Stimulated activated CD4-positive, alpha-beta T cell treated with anti-CD3 and anti-CD28 coated beads, TNF-alpha, amount 100 ng/mL, for 4 hours (primary cell): Measurements from ENCODE around the gene FBXL20.
"Not testable (repeated sequence)": the region's sequence is repeated elsewhere in the genome, so short reads cannot be mapped to it uniquely, and the experiment has no call there.

Experiments used
- DNase-seq, 3 experiments: peaks; one replicate each; pipeline ENCODE4 v3.0.0-alpha.2; 2020; ENCODE audit warnings: low read depth in 3 of 3

FBXL20 gene

GRCh38 chr17:39328815-39329214 is 72.6 kb downstream of the FBXL20 start:
- no peak for DNase-seq

DNA sequence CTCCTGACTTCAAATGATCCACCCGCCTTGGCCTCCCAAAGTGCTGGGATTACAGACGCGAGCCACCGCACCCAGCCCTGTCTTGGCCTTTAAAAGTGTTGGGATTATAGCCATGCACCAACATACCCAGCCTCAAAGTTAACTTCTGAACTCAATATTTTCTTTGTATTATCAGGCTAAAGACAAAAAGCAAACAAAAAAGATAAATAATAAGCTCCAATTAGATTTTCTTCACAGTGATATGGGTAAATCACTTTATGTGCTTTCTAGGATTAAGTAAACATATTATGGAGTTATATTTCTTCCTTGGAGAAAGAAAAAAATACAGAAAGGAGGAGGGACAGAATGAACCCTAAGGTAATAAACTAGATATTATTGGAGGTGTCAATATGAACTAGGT is 74.3 kb downstream of the FBXL20 start:
- DNase-seq, result no peak

GRCh38 chr17:39325528-39326240 is 75.7 kb downstream of the FBXL20 start:
- no peak for DNase-seq

- DNase-seq, result no peak
Observed at GRCh38 chr17:39318636-39319035, 82.8 kb downstream of the FBXL20 start.

DNA sequence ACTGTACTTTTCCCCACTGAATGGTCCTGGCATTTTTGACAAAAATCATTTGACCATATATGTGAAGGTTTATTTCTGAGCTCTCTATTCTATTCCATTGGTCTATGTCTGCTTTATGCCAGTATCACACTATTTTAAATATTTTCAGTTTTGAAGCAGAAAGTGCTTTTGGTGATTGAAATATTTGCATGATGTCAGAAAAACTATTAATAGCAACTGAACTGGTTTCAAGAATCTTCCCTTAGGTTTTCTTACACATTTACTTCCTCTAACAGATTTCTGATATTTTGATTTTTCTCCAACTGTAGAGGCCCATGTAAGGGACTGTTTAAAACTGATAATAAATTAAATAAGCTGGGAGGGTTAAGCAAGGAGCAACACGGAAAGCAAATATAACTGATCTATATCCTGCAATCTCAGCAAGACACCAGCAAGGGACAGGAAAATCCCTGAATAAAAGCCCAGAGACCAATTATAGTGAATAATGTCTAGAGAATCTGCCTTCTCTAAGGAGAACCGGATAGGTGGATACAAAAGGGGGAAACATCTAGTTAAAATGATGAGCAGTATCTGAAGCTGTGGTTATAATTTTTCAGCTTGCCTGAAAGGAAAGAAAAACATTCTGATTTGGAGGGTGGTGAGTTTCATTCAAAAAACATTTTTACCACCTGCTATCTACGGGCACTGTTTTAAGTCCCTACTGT is 94.8 kb downstream of the FBXL20 start:
- DNase-seq, result no peak

- no peak for DNase-seq
Observed at GRCh38 chr17:39305978-39306377, 95.4 kb downstream of the FBXL20 start.

- no peak for DNase-seq
Observed at GRCh38 chr17:39304188-39304587, 97.2 kb downstream of the FBXL20 start.

DNA sequence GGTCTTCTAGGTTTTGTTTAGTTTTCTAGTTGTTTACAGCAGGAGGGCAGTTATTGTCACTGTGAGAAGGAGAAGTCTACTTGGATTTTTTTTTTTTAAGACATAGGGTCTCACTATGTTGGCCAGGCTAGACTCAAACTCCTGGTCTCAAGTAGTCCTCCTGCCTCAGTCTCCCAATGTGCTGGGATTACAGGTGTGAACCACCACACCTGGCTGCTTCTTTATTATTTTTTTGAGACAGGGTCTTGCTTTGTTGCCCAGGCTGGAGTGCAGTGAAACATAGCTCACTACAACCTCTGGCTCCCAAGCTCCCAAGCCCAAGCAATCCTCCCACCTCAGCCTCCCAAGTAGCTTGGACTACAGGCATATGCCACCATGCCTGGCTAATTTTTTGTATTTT is 107.4 kb downstream of the FBXL20 start:
- DNase-seq, result no peak

- not testable (repeated sequence) for DNase-seq
Observed at GRCh38 chr17:39292546-39292945, 108.9 kb downstream of the FBXL20 start.

DNA sequence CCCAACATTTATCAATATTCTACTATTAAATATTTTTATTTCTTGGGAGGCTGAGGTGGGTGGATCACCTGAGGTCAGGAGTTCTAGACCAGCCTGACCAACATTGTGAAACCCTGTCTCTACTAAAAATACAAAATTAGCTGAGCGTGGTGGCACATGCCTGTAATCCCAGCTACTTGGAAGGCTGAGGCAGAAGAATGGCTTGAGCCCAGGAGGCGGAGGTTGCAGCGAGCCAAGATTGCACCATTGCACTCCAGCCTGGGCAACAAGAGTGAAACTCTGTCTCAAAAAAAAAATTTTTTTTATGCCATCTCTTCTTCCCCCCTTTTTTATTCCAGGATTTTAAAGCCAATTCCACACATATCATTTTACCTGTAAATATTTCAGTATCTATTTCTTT is 114.9 kb downstream of the FBXL20 start:
- not testable (repeated sequence) for DNase-seq

- DNase-seq, result no peak
Observed at GRCh38 chr17:39284685-39285084, 116.7 kb downstream of the FBXL20 start.

DNA sequence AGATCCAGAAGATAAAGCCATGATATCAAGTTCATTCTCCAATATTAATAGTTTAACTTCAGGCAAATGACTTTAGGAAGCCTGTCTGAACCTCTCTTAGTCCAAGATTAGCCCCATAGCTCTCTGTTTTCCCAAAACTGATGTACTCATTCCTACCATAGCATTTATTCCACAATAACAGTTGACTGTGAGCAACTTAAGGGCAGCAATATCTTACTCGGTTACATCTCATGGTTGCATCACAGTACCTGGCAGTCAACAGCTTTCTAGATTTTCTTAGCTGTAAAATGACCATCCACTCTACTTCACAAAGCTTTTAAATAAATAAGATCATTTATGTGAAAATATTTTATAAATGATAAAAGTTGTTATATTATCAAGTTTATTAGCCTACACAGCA is 117.5 kb downstream of the FBXL20 start:
- DNase-seq, result no peak

DNA sequence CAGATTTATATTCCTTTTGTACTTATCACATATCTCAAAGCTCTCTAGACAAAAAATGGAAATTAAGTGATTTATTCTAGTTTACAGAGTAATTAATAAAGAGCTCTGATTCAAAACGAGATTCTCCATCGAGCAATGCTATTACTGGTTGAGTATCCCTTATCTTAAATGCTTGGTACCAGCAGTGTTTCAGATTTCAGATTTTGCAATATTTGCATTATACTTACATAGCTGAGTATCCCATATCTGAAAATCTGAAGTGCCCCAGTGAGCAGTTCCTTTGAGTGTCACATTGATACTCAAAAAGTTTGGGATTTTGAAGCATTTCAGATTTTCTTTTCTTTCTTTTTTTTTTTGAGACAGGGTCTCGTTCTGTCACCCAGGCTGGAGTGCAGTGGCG is 118.3 kb downstream of the FBXL20 start:
- no peak for DNase-seq

DNA sequence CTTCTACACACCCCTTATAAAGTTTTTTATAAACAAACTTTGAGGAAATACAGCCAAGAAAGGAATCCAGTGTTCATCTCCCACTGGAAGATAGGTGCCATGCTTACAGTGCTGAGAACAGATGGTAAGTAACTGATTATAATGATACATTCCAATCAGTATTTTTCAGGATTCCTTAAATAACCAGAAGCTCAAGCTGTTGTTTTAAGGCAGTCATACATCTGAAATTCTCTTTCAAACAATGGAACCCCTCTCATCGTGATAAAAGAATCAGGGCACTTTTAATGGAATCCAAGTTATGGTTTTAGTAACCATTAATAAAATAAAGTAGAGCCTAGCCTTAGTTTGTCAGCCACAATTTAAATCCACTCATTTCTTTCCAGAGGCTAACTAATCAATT is 119.6 kb downstream of the FBXL20 start:
- no peak for DNase-seq

DNA sequence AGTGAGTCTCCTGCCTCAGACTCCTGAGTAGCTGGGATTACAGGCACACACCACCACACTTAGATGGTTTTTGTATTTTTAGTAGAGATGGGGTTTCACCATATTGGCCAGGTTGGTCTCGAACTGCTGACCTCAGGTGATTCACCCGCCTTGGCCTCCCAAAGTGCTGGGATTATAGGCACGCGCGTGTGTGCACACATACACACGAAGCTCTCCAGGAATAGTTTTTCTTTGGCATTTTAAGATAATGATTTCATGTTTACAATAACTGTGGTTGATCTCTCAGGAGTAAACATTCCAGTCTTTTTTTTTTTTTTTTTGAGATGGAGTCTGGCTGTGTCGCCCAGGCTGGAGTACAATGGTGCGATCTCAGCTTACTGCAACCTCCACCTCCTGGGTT is 123.2 kb downstream of the FBXL20 start:
- DNase-seq, result not testable (repeated sequence)

- no peak for DNase-seq
Observed at GRCh38 chr17:39277110-39277509, 124.3 kb downstream of the FBXL20 start.

DNA sequence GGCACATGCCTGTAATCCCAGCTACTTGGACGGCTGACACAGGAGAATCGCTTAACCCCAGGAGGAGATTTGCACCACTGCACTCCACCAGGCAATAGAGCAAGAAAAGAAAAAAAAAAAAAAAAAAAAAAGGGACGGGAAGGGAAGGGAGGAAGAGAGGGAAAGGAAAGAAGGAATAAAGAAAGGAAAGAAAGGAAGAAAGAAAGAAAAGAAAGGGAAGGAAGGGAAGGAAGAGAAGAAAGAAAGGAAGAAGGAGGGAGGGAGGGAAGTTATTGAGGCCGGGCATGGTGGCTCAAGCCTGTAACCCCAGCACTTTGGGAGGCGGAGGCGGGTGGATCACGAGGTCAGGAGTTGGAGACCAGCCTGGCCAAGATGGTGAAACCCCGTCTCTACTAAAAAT is 125.3 kb downstream of the FBXL20 start:
- no peak for DNase-seq

DNA sequence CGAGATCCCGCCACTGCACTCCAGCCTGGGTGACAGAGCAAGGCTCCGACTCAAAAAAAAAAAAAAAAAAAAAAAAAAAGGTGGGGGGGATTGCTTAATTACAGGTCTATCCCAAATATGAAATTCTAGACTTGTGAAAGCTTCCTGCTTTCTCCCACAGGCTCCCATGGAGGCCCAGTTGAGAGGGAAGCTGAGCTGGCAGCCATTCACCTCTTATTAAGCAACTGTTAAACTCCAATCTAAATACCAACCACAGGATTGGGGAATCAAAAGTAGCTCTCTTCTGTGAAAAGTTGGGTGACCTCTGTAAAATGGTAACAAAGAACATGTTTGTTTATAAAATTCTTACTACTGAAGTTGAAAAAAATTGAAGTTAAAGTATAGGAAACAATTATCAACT is 129.9 kb downstream of the FBXL20 start:
- no peak for DNase-seq

GRCh38 chr17:39270923-39271322 is 130.5 kb downstream of the FBXL20 start:
- DNase-seq, result no peak

DNA sequence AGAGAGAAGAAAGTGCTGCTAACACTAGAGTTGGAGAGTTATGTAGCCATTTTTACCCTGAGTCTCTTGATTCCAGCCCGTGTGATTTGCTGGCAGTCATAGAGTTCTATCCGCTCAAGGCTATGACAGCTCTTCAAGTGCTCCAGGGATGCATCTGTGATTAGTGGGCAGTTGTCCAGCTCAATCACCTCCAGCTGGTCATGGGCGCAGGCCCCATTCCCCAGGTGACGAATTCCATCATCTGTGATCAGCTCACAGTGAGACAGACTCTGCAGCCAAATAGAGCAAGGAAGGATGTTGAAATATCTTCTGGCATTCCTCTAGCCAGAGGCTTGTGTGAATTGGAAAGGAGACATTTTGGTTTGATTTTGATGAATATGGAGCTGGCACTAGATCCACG is 137.3 kb downstream of the FBXL20 start:
- no peak for DNase-seq

- DNase-seq, result no peak
Observed at GRCh38 chr17:39261286-39261685, 140.1 kb downstream of the FBXL20 start.

DNA sequence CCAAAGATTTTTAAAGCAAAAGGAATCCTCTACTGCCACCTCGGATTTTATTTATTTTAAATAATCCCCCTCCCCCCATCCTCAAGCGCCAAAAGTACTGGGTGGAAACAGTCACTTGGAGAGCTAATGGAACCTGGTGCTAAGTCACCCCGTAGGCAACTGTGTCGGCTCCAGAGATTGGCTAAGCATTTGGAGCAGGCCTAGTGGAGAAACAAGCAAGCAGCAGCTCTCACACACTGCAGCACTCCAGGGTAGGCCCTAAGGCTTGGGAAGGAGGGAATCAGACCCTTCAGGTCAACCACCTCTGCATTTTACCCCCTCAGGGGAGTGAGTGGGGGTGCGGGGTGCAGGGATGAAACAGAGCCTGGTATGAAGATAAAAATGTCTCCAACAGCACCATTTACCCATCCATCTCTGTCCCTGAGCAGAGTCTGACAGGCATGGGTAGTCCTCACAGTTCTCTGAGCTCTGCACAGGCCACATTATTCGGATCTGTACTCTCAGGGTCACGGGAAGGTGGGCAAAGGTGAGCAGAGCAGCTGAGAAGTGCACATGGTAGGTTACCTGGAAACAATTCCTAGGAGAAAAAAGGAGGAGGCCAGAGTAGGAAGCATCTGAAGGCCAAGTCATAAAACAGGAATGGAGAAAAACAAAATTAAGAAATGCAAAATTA is 148.5 kb downstream of the FBXL20 start:
- DNase-seq, result no peak

DNA sequence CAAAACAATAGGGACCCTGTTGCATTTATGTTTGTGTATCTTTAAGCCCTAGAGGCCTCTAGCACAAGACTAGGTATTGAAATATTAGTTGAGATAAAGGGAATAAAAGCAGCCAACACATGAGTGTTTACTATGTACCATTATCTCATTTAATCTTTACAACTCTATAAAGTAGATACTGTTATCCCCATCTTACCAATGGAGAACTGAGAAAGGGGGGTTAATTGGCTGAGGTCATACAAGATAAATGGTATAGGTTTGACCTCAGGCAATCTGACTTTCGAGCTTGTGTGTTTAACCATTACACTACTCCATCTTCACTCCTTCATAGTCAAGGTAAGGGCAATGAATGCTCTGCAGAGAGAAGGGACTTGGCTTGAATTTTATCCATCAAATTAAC is 149.4 kb downstream of the FBXL20 start:
- no peak for DNase-seq
